CD14-positive monocyte (primary cell): Measurements from ENCODE around the gene LIN9. TPM values are rescaled to one million over a fixed set of nuclear protein-coding genes. Genes with fewer than 3 reads are reported as not detected.

Experiments used
- DNase-seq, 3 donors: peaks; one replicate each; pipeline ENCODE4 v3.0.0-alpha.2; 2011 to 2022
- H2AFZ ChIP-seq: 2 replicates; pipeline ENCODE4 v1.6.0; 2012; ENCODE audit warnings: mild to moderate bottlenecking, low read depth, low read length, inconsistent platforms; ENCODE audit not compliant: insufficient read depth, poor library complexity, severe bottlenecking
- H3K27ac ChIP-seq, 2 donors: 1 replicate in 1 of 2; 2 replicates in 1 of 2; pipeline ENCODE4 v1.5.1; 2012 to 2013; ENCODE audit warnings: low read length in 2 of 2, control low read depth in 1 of 2, inconsistent platforms in 1 of 2, low read depth in 1 of 2, mild to moderate bottlenecking in 1 of 2
- H3K27me3 ChIP-seq, 2 donors: one replicate each; pipeline versions ENCODE4 v1.6.0 to v1.6.1; 2011 to 2013; ENCODE audit warnings: low read length in 2 of 2; ENCODE audit not compliant: control insufficient read depth in 2 of 2, insufficient read depth in 2 of 2
- H3K36me3 ChIP-seq, 2 donors: replicated peaks in 1 of 2; 1 replicate in 1 of 2; 2 replicates in 1 of 2; pipeline versions ENCODE4 v1.5.1 to v1.6.1; 2012 to 2013; ENCODE audit warnings: low read length in 2 of 2, control low read depth in 1 of 2, inconsistent platforms in 1 of 2, mild to moderate bottlenecking in 1 of 2; ENCODE audit not compliant: insufficient read depth in 2 of 2, control insufficient read depth in 1 of 2
- H3K4me1 ChIP-seq, 2 donors: 1 replicate in 1 of 2; 2 replicates in 1 of 2; pipeline versions ENCODE4 v1.5.1 to v1.6.1; 2012 to 2013; ENCODE audit warnings: low read length in 2 of 2, control low read depth in 1 of 2, inconsistent platforms in 1 of 2, mild to moderate bottlenecking in 1 of 2, moderate library complexity in 1 of 2; ENCODE audit not compliant: insufficient read depth in 2 of 2, control insufficient read depth in 1 of 2
- H3K4me2 ChIP-seq: replicated peaks from 2 replicates; pipeline ENCODE3; 2012; ENCODE audit warnings: low read length, moderate library complexity, mild to moderate bottlenecking; ENCODE audit not compliant: poor library complexity, severe bottlenecking; ENCODE audit errors: extremely low read depth
- H3K4me3 ChIP-seq, 3 experiments: fragments of 200-600 bp in 1 of 3; sonication (generic) in 1 of 3; replicated peaks in 1 of 3; 1 replicate in 2 of 3; 2 replicates in 1 of 3; pipeline ENCODE4 v1.5.1; 2011 to 2013; ENCODE audit warnings: low read length in 3 of 3, mild to moderate bottlenecking in 3 of 3, control low read depth in 2 of 3, low read depth in 2 of 3, inconsistent platforms in 1 of 3, moderate library complexity in 1 of 3
- H3K79me2 ChIP-seq: 2 replicates; pipeline ENCODE4 v1.6.0; 2012; ENCODE audit warnings: mild to moderate bottlenecking, control low read depth, inconsistent platforms, low read length, moderate library complexity; ENCODE audit not compliant: insufficient read depth
- H3K9ac ChIP-seq: 2 replicates; pipeline ENCODE4 v1.6.0; 2017; ENCODE audit warnings: low read length, mild to moderate bottlenecking; ENCODE audit not compliant: insufficient read depth, poor library complexity, severe bottlenecking
- H3K9me3 ChIP-seq, 2 donors: replicated peaks in 1 of 2; 1 replicate in 1 of 2; 2 replicates in 1 of 2; pipeline versions ENCODE4 v1.5.1 to v1.6.1; 2012 to 2013; ENCODE audit warnings: low read length in 2 of 2, control low read depth in 1 of 2; ENCODE audit not compliant: control insufficient read depth in 1 of 2, insufficient read depth in 1 of 2
- H4K20me1 ChIP-seq: 2 replicates; pipeline ENCODE4 v1.6.0; 2012; ENCODE audit warnings: mild to moderate bottlenecking, low read length, control low read depth, moderate library complexity; ENCODE audit not compliant: insufficient read depth
- H3K27ac Mint-ChIP-seq, 7 donors: one replicate each; pipeline ENCODE4 v1.8.0; 2020; ENCODE audit warnings: mild to moderate bottlenecking in 7 of 7, mixed read lengths in 7 of 7, moderate library complexity in 6 of 7, inconsistent platforms in 2 of 7
- H3K27me3 Mint-ChIP-seq, 3 donors: one replicate each; pipeline ENCODE4 v1.8.0; 2021 to 2022; ENCODE audit warnings: low read depth in 3 of 3, mild to moderate bottlenecking in 3 of 3, mixed read lengths in 3 of 3, moderate library complexity in 3 of 3, inconsistent platforms in 1 of 3
- H3K36me3 Mint-ChIP-seq, 2 donors: one replicate each; pipeline ENCODE4 v1.8.0; 2020; ENCODE audit warnings: mixed read lengths in 2 of 2, inconsistent platforms in 1 of 2, mild to moderate bottlenecking in 1 of 2
- H3K4me1 Mint-ChIP-seq: one replicate; pipeline ENCODE4 v1.8.0; 2020; ENCODE audit warnings: mild to moderate bottlenecking, mixed read lengths
- H3K4me3 Mint-ChIP-seq, 2 donors: one replicate each; pipeline ENCODE4 v1.8.0; 2020; ENCODE audit warnings: mild to moderate bottlenecking in 2 of 2, mixed read lengths in 2 of 2, moderate library complexity in 1 of 2
- H3K9me3 Mint-ChIP-seq, 7 donors: one replicate each; pipeline ENCODE4 v1.8.0; 2020 to 2022; ENCODE audit warnings: mixed read lengths in 7 of 7, mild to moderate bottlenecking in 6 of 7, moderate library complexity in 6 of 7, inconsistent platforms in 2 of 7
- CTCF ChIP-seq: fragments of 200-600 bp; IDR thresholded peaks from one replicate; pipeline ENCODE4 v1.8.0; 2022; ENCODE audit warnings: antibody characterized with exemption, mild to moderate bottlenecking
- WGBS: methylation state at CpG from one replicate; pipeline ENCODE4 v1.1.5; 2013; ENCODE audit warnings: missing lambda C conversion rate; ENCODE audit not compliant: insufficient coverage; 5-methylcytosine and 5-hydroxymethylcytosine counted together
- intact Hi-C, 2 donors: fragments of 100-400 bp; cut with micrococcal nuclease; formaldehyde crosslinking; loops; one replicate each; pipeline versions ENCODE4 v1.15.0 to v1.15.1; 2023
- polyA plus RNA-seq, 3 donors: library from polyadenylated mRNA; depleted of rRNA in 1 of 3; unstranded in 2 of 3; stranded (reverse) in 1 of 3; fragments of 300-500 nt in 2 of 3; fragments of >200 nt in 1 of 3; fragmentation: Illumina TruSeq in 2 of 3; gene quantifications; 1 replicate in 2 of 3; 2 replicates in 1 of 3; pipeline ENCODE4 v1.2.3, GENCODE V29; 2012 to 2021

Gene LIN9
- polyA plus RNA-seq, 3 donors, result 0.56 to 1.3 (median 0.76) TPM

DNA sequence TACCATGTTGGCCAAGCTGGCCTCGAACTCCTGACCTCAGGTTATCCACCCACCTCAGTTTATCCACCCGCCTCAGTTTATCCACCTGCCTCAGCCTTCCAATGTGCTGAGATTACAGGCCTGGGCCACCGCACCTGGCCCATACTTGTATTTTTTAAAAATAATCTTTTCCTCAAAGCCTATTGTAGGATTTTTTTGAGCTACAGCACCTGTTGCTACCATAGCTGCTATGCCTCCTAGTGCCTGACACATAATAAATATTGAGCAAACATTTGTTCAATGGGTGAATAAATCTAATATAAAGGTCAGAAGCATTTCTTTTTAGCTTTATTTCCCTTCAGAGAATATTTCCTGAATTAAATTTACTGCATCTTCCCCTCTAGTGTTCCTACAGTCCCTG, 106.7 kb downstream of the LIN9 start:
- no peak for TF ChIP-seq CTCF
- peaks cover 8% of the 10 kb centered on the region for H3K4me1 Mint-ChIP-seq
- no peaks in the 10 kb centered on the region for H4K20me1 ChIP-seq
- H2AFZ ChIP-seq, result no peak overlapping the region
- H3K36me3 ChIP-seq, result no peaks in the 10 kb centered on the region
- no peak overlapping the region for H3K27ac ChIP-seq
- H3K36me3 Mint-ChIP-seq, result no peaks in the 10 kb centered on the region
- intact Hi-C loops, result no loop called here
- H3K4me3 ChIP-seq, result no peak overlapping the region
- 100% methylated on average over 2 of the region's 3 CpGs for WGBS
- no peak overlapping the region for H3K4me2 ChIP-seq
- no peak for DNase-seq
- H3K79me2 ChIP-seq, result no peaks in the 10 kb centered on the region
- no peaks in the 10 kb centered on the region for H3K27me3 ChIP-seq
- H3K27ac Mint-ChIP-seq, result no peak overlapping the region
- no peaks in the 10 kb centered on the region for H3K9me3 ChIP-seq
- no peaks in the 10 kb centered on the region for H3K9me3 Mint-ChIP-seq
- H3K27me3 Mint-ChIP-seq, result peaks cover 0 to 5% (median 2%) of the 10 kb centered on the region in 3 donors
- H3K4me1 ChIP-seq, result peaks cover 6 to 8% of the 10 kb centered on the region in 2 donors
- H3K4me3 Mint-ChIP-seq, result no peak overlapping the region
- no peak overlapping the region for H3K9ac ChIP-seq

- H3K9ac ChIP-seq, result no peak overlapping the region
- TF ChIP-seq CTCF, result no peak
- H3K79me2 ChIP-seq, result no peaks in the 10 kb centered on the region
- no CpG with 5 or more reads among the region's 5 CpGs for WGBS
- no peak overlapping the region for H3K4me3 ChIP-seq
- H3K27me3 ChIP-seq, result no peaks in the 10 kb centered on the region
- no peaks in the 10 kb centered on the region for H4K20me1 ChIP-seq
- H3K9me3 ChIP-seq, result no peaks in the 10 kb centered on the region
- intact Hi-C loops, result no loop called here
- peaks cover 6 to 8% of the 10 kb centered on the region in 2 donors for H3K4me1 ChIP-seq
- Mint-ChIP-seq H3K9me3 (no peaks in the 10 kb centered on the region), H3K4me3 (no peak overlapping the region), H3K36me3 (no peaks in the 10 kb centered on the region), H3K27me3 (peaks cover 2% of the 10 kb centered on the region in 3 donors), H3K4me1 (peaks cover 8% of the 10 kb centered on the region), H3K27ac (no peak overlapping the region)
- no peaks in the 10 kb centered on the region for H3K36me3 ChIP-seq
- DNase-seq, result no peak
- no peak overlapping the region for H3K27ac ChIP-seq
- H2AFZ ChIP-seq, result no peak overlapping the region
- no peak overlapping the region for H3K4me2 ChIP-seq
Observed at GRCh38 chr1:226201029-226201593, 107.9 kb downstream of the LIN9 start.
